GM12872 (cell line): ENCODE measurements around the gene RCAN3.

Experiments used
- TF ChIP-seq, protein P1 (sequence below): IDR thresholded peaks from 3 replicates; pipeline ENCODE4 v1.5.1; 2011; ENCODE audit warnings: low read depth, mild to moderate bottlenecking, low read length, moderate library complexity; ENCODE audit not compliant: insufficient read depth

Gene RCAN3

DNA sequence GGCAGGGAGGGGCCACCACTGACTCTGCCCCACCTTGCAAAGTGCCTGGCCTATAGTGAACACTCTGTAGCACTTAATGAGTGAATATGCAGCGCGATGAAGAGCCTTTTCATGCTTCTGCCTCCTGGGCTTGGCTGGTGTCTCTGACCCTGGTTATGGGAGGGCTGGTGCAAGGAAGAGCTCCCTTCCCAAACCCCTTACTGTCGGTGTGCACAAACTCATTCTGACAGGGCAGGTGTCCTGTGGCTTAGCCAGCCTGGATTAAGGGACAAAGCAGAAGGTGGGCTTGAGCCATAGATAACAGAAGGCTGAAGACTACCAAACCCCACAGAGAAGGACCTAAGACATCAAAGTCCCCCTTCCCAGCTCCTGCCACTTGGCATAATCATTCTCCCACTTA lies 51.3 kb downstream of the RCAN3 start:
- TF ChIP-seq, protein P1, sequence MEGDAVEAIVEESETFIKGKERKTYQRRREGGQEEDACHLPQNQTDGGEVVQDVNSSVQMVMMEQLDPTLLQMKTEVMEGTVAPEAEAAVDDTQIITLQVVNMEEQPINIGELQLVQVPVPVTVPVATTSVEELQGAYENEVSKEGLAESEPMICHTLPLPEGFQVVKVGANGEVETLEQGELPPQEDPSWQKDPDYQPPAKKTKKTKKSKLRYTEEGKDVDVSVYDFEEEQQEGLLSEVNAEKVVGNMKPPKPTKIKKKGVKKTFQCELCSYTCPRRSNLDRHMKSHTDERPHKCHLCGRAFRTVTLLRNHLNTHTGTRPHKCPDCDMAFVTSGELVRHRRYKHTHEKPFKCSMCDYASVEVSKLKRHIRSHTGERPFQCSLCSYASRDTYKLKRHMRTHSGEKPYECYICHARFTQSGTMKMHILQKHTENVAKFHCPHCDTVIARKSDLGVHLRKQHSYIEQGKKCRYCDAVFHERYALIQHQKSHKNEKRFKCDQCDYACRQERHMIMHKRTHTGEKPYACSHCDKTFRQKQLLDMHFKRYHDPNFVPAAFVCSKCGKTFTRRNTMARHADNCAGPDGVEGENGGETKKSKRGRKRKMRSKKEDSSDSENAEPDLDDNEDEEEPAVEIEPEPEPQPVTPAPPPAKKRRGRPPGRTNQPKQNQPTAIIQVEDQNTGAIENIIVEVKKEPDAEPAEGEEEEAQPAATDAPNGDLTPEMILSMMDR = no peak

DNA sequence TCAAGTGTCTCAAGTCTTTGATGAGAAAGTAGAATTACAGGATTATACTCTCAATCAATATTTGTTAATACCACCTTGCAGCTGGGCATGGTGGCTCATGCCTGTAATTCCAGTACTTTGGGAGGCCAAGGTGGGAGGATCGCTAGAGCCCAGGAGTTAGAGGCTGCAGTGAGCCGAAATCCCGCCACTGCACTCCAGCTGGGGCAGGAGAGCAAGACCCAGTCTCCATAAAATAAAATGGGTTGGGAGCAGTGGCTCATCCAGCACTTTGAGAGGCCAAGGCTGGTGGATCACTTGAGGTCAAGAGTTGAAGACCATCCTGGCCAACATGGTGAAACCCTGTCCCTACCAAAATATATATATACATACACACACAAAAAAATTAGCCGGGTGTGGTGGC lies 52.1 kb downstream of the RCAN3 start:
- TF ChIP-seq, protein P1 = no peak

DNA sequence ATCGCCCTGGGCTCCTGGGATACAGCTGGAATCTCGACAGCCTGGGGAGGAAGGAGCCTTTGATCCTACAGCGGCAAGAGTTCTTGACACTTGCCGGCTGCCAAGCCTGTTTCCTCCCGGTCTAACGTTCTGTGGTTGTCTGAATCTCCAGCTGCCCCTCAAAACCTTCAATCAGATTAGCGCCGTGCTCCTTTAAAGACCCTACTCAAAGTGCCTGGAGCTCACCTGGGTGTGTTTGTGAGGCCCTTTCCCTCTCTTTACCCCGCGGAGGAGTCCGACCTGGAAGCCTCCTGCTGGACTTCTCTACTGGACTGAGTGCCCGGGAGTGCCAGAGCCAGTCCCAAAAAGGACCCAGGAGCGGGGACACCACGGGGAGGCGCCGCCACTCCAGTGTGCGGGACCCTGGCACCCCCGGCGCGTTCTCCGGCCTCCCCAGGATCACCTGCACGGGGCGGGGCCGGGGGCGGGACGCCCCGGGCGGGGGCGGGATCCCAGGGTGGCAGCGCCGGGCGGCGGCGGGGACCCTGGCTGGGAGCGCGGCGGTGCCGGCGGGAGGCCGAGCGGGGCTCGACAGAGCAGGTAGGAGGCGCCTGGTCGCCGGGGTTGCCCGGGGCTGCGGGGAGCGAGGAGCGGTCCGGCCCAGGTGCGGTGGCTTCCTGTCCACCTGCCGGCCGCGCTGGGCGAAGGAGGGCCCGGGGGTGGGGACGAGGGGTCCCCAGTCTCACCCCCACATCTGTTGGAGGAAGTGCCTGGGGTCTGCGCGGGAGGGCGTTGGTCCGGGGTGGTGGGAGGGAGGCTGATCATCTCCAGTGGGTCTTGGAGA lies 53.2 kb downstream of the RCAN3 start, which contains the start of gene NCMAP:
NCMAP (plus strand) TSS at position 497 of the 823 bp plus-strand sequence. CDS start 39,344 bp downstream, outside the sequence.
- TF ChIP-seq, protein P1 = no peak

DNA sequence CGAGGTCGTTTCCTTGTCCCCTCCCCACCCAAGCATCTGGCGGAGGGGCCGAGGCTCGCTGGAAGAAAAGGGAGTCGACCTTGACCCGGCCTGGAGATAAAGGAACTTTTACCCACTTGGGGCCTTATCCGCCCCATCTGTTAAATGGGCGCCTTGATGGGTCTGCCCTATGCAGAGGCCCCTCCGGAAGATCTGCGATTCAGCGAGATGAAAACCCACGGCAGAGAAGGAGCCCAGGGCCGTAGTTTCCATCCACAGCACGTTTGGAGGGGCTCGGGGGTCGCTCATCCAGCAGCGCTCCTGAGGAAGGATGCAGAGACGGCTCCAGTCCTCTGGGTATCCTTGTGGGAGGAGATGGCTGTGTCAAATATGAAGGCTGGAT lies 53.8 kb downstream of the RCAN3 start:
- TF ChIP-seq, protein P1 = no peak

DNA sequence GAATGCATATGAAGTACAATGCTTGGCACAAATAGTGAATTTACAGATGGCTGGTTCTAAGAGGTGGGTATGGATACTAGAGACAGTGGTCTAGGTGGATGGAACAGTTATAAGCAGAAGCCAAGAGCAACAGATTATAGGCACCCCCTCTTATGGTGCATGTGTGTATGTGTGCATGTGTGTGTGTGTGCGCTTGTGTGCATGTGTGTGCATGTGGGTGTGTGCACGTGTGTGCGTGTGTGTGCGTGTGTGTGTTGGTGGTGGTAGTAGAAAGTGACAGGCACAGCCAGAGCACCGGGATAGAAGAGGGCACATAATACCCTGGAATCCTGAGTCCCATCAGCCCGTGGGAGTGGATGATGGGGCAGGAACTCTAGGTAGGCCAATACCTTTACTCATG lies 54.6 kb downstream of the RCAN3 start:
- TF ChIP-seq, protein P1 = no peak

DNA sequence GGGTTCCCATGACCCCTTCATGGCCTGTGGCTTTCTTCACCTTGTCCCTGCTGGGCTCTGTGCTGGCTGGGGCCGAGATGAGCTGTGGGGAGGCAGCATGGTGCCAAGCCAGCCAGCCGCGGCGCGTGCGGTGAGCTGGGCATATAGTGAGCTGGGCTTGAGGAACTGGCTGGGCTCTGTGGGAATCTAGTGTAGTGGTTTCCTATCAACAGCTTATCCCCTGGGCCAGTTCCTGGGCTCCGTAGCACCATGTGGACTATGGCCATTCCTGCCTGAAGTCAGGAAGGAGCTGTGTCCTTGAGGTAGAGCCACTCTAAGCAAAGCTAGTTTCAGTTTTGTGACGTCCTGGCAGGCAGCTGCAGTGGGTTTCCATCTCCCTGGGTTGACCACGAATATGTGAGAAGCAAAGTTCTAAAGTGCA lies 55.1 kb downstream of the RCAN3 start:
- TF ChIP-seq, protein P1 = no peak

DNA sequence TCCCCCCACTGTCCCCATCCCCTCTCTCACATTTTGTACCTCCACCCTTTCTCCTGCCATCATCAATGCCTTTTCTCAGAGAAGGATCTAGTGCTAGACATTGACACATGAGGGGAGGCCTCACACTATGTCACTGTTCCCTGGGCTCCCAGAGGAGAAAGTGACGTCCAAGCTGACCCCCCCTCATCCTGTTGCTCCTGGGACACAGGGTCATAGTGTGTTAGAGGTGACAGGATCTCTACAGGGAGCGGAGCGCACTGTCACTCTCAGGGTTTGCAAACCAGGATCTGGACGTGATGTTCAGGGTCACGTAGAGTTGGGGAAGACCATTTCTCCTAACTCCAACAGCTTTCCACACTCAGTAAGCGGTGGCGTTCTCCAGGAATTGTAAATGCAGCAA lies 55.8 kb downstream of the RCAN3 start:
- TF ChIP-seq, protein P1 = no peak
